K562 (cell line): ENCODE results near the gene FAM193A. TPM values are rescaled to one million over a fixed set of nuclear protein-coding genes. Genes with fewer than 3 reads are reported as not detected.

Source experiments
- BACH1 ChIP-seq: fragments of 200-800 bp; sonication (Bioruptor generic); IDR thresholded peaks from 2 replicates; pipeline ENCODE4 v1.6.1; 2016; ENCODE audit warnings: missing genetic modification characterization, missing compliant biosample characterization
- ERF ChIP-seq: fragments of 450-650 bp; formaldehyde crosslinking; IDR thresholded peaks from 2 replicates; pipeline ENCODE4 v1.4.0; 2020; ENCODE audit warnings: mild to moderate bottlenecking, mixed read lengths
- FUS ChIP-seq: fragments of 200-400 bp; formaldehyde crosslinking; optimal IDR thresholded peaks from 2 replicates; pipeline ENCODE3; 2017; ENCODE audit warnings: low read depth, low read length
- HNRNPL ChIP-seq: fragments of 200-400 bp; formaldehyde crosslinking; IDR thresholded peaks from 2 replicates; pipeline ENCODE4 v1.6.1; 2017; ENCODE audit warnings: low read depth, mild to moderate bottlenecking, low read length
- HNRNPLL ChIP-seq: fragments of 200-400 bp; formaldehyde crosslinking; IDR thresholded peaks from 2 replicates; pipeline ENCODE4 v1.6.1; 2017; ENCODE audit warnings: low read length, low read depth, mild to moderate bottlenecking; ENCODE audit not compliant: poor library complexity, severe bottlenecking
- JUN ChIP-seq, 2 experiments: sonication (generic) in 1 of 2; formaldehyde crosslinking in 1 of 2; IDR thresholded peaks; 2 replicates each; pipeline versions ENCODE4 v1.6.1 to v1.8.0; 2012 to 2022; ENCODE audit warnings: borderline replicate concordance in 2 of 2, mild to moderate bottlenecking in 2 of 2, improper control_type of control experiment in 1 of 2, low read depth in 1 of 2, low read length in 1 of 2, missing genetic modification reagents in 1 of 2
- RBM15 ChIP-seq: fragments of 200-400 bp; formaldehyde crosslinking; IDR thresholded peaks from 2 replicates; pipeline ENCODE4 v1.6.1; 2018; ENCODE audit warnings: mild to moderate bottlenecking, low read length, moderate library complexity; ENCODE audit not compliant: insufficient read depth
- SAP30 ChIP-seq: fragments of 200-600 bp; sonication (generic); IDR thresholded peaks from 2 replicates; pipeline ENCODE4 v1.6.1; 2012; ENCODE audit warnings: borderline replicate concordance, low read depth, mild to moderate bottlenecking, moderate library complexity, low read length, control low read depth, inconsistent platforms; ENCODE audit not compliant: insufficient read depth, poor library complexity, severe bottlenecking
- SIN3B ChIP-seq: fragments of 450-650 bp; IDR thresholded peaks from 2 replicates; pipeline ENCODE4 v1.6.1; 2017; ENCODE audit warnings: low read depth, mild to moderate bottlenecking, moderate library complexity
- SNRNP70 ChIP-seq: fragments of 200-400 bp; formaldehyde crosslinking; optimal IDR thresholded peaks from 2 replicates; pipeline ENCODE3; 2017; ENCODE audit warnings: low read depth, low read length
- TCF7 ChIP-seq: sonication (generic); IDR thresholded peaks from 2 replicates; pipeline ENCODE4 v1.6.1; 2016; ENCODE audit warnings: antibody characterized with exemption, borderline replicate concordance
- TCFL5 ChIP-seq: fragments of 250-450 bp; sonication (Bioruptor Pico); conservative IDR thresholded peaks from 2 replicates; pipeline ENCODE4 v1.6.1; 2021; ENCODE audit warnings: mild to moderate bottlenecking, moderate library complexity, matching md5 sums
- TOE1 ChIP-seq, 2 experiments: fragments of 450-650 bp in 1 of 2; sonication (generic) in 1 of 2; formaldehyde crosslinking in 1 of 2; IDR thresholded peaks; 2 replicates each; pipeline versions ENCODE4 v1.7.1 to v1.8.0; 2016 to 2022; ENCODE audit warnings: borderline replicate concordance in 2 of 2, mild to moderate bottlenecking in 2 of 2, antibody characterized with exemption in 1 of 2, inconsistent platforms in 1 of 2, low read depth in 1 of 2, missing genetic modification reagents in 1 of 2, moderate library complexity in 1 of 2
- ZBTB1 ChIP-seq: sonication (generic); formaldehyde crosslinking; IDR thresholded peaks from 2 replicates; pipeline ENCODE4 v1.8.1; 2023; ENCODE audit warnings: missing genetic modification reagents, low read depth, mild to moderate bottlenecking, borderline replicate concordance
- ZC3H4 ChIP-seq: sonication (generic); formaldehyde crosslinking; IDR thresholded peaks from 2 replicates; pipeline ENCODE4 v1.9.0; 2021; ENCODE audit warnings: missing genetic modification reagents, borderline replicate concordance
- ZNF780A ChIP-seq: fragments of 250-450 bp; sonication (Bioruptor Pico); IDR thresholded peaks from 2 replicates; pipeline ENCODE4 v1.5.0; 2021; ENCODE audit warnings: mild to moderate bottlenecking
- polyA plus RNA-seq, 8 experiments: library from polyadenylated mRNA; depleted of rRNA in 4 of 8; stranded (reverse) in 5 of 8; unstranded in 3 of 8; fragments of >200 nt; fragmentation: Nextera tagmentation in 2 of 8; fragmentation: Illumina TruSeq in 1 of 8; extraction: Ambion mirVana in 2 of 8; extraction: Trizol in 1 of 8; gene quantifications; 2 replicates each; pipeline versions ENCODE4 v1.2.1 to v1.2.3, GENCODE V29; 2011 to 2014; ENCODE audit warnings: inconsistent platforms in 1 of 8, missing spikeins in 1 of 8
- total RNA-seq, 7 experiments: library from RNA; depleted of rRNA in 6 of 7; stranded (reverse); fragments of >200 nt in 6 of 7; fragmentation: Illumina TruSeq in 2 of 7; extraction: Trizol in 2 of 7; gene quantifications; 2 replicates each; pipeline versions ENCODE4 v1.2.1 to v1.2.3, GENCODE V29; 2011 to 2021; ENCODE audit warnings: low replicate concordance in 1 of 7
- TF ChIP-seq, protein P1 (sequence below): fragments of 450-650 bp; IDR thresholded peaks from 2 replicates; pipeline ENCODE4 v1.6.1; 2017; ENCODE audit warnings: antibody characterized with exemption, mild to moderate bottlenecking
- TF ChIP-seq, protein P2 (sequence below): sonication (generic); formaldehyde crosslinking; IDR thresholded peaks from 2 replicates; pipeline ENCODE4 v1.8.1; 2023; ENCODE audit warnings: mild to moderate bottlenecking, missing genetic modification reagents, moderate library complexity
- TF ChIP-seq, protein P3 (sequence below), 2 experiments: fragments of 250-450 bp in 1 of 2; fragments of 450-650 bp in 1 of 2; sonication (Bioruptor Pico) in 1 of 2; IDR thresholded peaks; 2 replicates each; pipeline versions ENCODE4 v1.6.1 to v1.8.0; 2016 to 2021; ENCODE audit warnings: mild to moderate bottlenecking in 2 of 2, moderate library complexity in 2 of 2, missing compliant biosample characterization in 1 of 2, missing genetic modification characterization in 1 of 2

Gene FAM193A
- total and polyA plus RNA-seq, 9 of the 15 experiments (the other 6 are each of a cell fraction or from before 2014, with no cell fraction given) = 0.46 to 24.6 (median 9.6) TPM

DNA sequence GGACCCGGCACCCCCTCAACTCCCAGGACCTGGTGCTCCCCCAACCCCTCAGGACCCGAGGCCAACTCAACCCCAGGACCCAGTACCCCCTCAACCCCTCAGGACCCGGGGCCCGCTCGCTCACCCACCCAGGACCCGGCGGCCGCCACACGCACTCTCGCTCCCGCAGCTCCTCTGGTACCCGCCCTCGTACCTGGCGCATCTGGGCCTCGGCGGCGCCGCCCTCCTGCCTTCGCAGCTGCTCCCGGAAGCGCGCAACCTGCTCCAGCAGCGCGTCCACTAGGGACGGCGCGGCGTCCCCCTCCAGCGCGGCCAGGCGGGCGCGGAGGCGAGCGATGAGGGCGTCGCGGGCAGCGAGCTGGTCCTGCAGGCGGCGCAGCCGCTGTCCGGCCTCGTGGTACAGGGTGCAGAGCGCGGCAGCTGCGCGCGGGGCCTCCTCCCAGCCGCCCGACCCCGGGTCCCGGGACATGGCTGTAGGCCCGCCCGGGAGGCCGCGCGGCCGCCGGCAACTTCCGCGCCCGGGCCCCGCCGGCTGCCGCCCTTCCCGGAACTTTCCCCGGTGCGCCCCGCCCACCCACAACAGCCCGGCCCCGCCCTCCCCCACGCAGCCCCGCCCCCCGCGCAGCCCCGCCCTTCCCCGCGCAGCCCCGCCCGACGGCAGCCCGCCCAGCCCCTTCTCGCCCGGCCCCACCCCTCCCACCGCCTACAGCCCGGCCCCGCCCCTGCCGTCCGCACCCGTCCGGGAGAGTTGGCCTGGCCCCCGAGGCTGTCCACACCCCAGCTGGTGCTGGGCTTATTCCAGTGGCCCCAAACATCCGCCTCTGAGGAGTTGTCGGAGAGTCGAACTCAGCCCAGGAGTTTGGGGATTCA lies 219.6 kb downstream of the FAM193A start, which contains the start of gene TNIP2 (continued):
- TF ChIP-seq TOE1 (IDR thresholded peaks at IDR 0.05; ENCODE audit: borderline replicate concordance) = no peak
- no peak for TF ChIP-seq TOE1 (CRISPR knock-in tag; IDR thresholded peaks at IDR 0.05; ENCODE audit: borderline replicate concordance, low read depth)
- no peak for TF ChIP-seq SNRNP70
- TF ChIP-seq ZNF780A (CRISPR knock-in tag) = no peak
- no peak for TF ChIP-seq RBM15
- TF ChIP-seq, protein P1, sequence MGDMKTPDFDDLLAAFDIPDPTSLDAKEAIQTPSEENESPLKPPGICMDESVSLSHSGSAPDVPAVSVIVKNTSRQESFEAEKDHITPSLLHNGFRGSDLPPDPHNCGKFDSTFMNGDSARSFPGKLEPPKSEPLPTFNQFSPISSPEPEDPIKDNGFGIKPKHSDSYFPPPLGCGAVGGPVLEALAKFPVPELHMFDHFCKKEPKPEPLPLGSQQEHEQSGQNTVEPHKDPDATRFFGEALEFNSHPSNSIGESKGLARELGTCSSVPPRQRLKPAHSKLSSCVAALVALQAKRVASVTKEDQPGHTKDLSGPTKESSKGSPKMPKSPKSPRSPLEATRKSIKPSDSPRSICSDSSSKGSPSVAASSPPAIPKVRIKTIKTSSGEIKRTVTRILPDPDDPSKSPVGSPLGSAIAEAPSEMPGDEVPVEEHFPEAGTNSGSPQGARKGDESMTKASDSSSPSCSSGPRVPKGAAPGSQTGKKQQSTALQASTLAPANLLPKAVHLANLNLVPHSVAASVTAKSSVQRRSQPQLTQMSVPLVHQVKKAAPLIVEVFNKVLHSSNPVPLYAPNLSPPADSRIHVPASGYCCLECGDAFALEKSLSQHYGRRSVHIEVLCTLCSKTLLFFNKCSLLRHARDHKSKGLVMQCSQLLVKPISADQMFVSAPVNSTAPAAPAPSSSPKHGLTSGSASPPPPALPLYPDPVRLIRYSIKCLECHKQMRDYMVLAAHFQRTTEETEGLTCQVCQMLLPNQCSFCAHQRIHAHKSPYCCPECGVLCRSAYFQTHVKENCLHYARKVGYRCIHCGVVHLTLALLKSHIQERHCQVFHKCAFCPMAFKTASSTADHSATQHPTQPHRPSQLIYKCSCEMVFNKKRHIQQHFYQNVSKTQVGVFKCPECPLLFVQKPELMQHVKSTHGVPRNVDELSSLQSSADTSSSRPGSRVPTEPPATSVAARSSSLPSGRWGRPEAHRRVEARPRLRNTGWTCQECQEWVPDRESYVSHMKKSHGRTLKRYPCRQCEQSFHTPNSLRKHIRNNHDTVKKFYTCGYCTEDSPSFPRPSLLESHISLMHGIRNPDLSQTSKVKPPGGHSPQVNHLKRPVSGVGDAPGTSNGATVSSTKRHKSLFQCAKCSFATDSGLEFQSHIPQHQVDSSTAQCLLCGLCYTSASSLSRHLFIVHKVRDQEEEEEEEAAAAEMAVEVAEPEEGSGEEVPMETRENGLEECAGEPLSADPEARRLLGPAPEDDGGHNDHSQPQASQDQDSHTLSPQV = peak; percentile 71; the same call in 1 of the 2 replicates
- TF ChIP-seq SIN3B = peak; percentile 82; the same call in 1 of the 2 replicates
- TF ChIP-seq ZC3H4 (CRISPR knock-in tag) = no peak
- TF ChIP-seq JUN (IDR thresholded peaks at IDR 0.05; ENCODE audit: borderline replicate concordance, low read depth, low read length) = no peak
- TF ChIP-seq JUN (CRISPR knock-in tag; IDR thresholded peaks at IDR 0.05; ENCODE audit: borderline replicate concordance) = no peak
- no peak for TF ChIP-seq BACH1 (tag)
- TF ChIP-seq, protein P2, sequence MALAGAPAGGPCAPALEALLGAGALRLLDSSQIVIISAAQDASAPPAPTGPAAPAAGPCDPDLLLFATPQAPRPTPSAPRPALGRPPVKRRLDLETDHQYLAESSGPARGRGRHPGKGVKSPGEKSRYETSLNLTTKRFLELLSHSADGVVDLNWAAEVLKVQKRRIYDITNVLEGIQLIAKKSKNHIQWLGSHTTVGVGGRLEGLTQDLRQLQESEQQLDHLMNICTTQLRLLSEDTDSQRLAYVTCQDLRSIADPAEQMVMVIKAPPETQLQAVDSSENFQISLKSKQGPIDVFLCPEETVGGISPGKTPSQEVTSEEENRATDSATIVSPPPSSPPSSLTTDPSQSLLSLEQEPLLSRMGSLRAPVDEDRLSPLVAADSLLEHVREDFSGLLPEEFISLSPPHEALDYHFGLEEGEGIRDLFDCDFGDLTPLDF (CRISPR knock-in tag) = 0 out of 2 replicates have a peak, but pooled peaks have one; percentile 20
- TF ChIP-seq ZBTB1 (CRISPR knock-in tag) = 0 out of 2 replicates have a peak, but pooled peaks have one; percentile 47
- no peak for TF ChIP-seq FUS
- TF ChIP-seq HNRNPLL = peak; percentile 79
- TF ChIP-seq TCF7 = no peak
- peak; percentile 58; the same call in 1 of the 2 replicates for TF ChIP-seq ERF (CRISPR knock-in tag)
- TF ChIP-seq HNRNPL = peak; percentile 81
- TF ChIP-seq, protein P3, sequence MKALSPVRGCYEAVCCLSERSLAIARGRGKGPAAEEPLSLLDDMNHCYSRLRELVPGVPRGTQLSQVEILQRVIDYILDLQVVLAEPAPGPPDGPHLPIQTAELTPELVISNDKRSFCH (CRISPR knock-in tag; IDR thresholded peaks at IDR 0.05) = no peak
- TF ChIP-seq, protein P3 (tag; IDR thresholded peaks at IDR 0.05) = peak; percentile 70; the same call in 1 of the 2 replicates
- TF ChIP-seq SAP30 = peak; percentile 89
- TF ChIP-seq TCFL5 = no peak
